ENCODE data around the gene CMKLR1.

DNA sequence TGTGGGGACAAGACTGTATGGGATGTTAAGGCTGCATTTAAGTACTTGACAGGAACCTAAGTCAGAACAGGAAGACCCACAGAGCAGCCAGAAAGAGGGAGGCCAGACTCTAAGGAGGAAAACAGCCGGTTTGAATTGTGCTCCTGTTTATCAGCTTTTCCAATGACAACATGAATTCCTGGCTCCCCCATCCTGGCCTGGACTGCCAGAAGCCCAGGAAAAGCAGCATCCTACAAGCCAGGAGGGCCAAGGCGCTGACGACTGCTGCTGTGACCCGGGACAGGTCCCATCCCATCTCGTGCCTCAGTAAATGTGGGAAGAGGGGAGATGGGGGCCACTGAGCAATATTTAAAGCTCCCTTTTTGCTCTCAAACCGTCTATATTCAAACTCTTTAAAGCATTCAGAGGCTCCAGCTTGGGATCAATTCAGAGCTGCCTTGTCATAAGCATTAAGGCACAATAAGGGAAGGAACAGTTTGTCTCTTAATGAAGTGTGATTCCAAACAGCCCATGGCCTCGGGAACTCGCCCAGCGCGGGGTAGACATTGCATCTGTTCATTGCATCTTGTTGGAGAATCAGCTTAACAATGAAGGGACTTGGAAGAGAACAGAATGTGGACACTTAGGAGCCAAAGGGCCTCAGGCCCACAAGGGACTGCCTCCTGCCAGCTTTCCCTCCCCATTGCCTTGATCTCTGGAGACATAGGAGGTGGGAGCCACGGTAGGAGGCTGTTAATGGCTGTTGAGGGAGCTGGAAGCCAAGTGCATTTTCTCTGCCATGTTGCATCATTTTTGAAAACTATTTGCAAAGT, 49.6 kb downstream of the CMKLR1 start:
- TF ChIP-seq, protein P1, sequence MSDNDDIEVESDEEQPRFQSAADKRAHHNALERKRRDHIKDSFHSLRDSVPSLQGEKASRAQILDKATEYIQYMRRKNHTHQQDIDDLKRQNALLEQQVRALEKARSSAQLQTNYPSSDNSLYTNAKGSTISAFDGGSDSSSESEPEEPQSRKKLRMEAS (IDR thresholded peaks at IDR 0.05; ENCODE audit: insufficient read depth, insufficient read length): no peak
- TF ChIP-seq, protein P2, sequence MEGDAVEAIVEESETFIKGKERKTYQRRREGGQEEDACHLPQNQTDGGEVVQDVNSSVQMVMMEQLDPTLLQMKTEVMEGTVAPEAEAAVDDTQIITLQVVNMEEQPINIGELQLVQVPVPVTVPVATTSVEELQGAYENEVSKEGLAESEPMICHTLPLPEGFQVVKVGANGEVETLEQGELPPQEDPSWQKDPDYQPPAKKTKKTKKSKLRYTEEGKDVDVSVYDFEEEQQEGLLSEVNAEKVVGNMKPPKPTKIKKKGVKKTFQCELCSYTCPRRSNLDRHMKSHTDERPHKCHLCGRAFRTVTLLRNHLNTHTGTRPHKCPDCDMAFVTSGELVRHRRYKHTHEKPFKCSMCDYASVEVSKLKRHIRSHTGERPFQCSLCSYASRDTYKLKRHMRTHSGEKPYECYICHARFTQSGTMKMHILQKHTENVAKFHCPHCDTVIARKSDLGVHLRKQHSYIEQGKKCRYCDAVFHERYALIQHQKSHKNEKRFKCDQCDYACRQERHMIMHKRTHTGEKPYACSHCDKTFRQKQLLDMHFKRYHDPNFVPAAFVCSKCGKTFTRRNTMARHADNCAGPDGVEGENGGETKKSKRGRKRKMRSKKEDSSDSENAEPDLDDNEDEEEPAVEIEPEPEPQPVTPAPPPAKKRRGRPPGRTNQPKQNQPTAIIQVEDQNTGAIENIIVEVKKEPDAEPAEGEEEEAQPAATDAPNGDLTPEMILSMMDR (IDR thresholded peaks at IDR 0.05; ENCODE audit: extremely low read depth in 1 of 2, insufficient read depth in 1 of 2, low read depth in 1 of 2, low read length in 2 of 2): no peak
- TF ChIP-seq EZH2 (IDR thresholded peaks at IDR 0.05; ENCODE audit: borderline replicate concordance, low read depth, low read length, severe bottlenecking) (no peak), POLR2A (IDR thresholded peaks at IDR 0.05; ENCODE audit: low read depth, low read length) (no peak), POLR2AphosphoS5 (IDR thresholded peaks at IDR 0.05; ENCODE audit: insufficient read depth, low read depth, low read length) (no peak), MYC (IDR thresholded peaks at IDR 0.05; ENCODE audit: low read depth, low read length) (no peak), GATA2 (IDR thresholded peaks at IDR 0.05; ENCODE audit: insufficient read depth, insufficient read length, low read depth, low read length) (no peak), JUN (IDR thresholded peaks at IDR 0.05; ENCODE audit: borderline replicate concordance, insufficient read depth, insufficient read length, low read depth) (no peak)
